HEK293 (cell line): ENCODE measurements around the gene PTCHD1.

Experiments
- CTCF ChIA-PET: fragments of 350-600 bp; formaldehyde crosslinking; extraction: SDS; loops from one replicate; lab custom pipeline; 2021; ENCODE audit warnings: antibody characterized with exemption; lab: Yijun Ruan, JAX
- POLR2A ChIA-PET: fragments of 300-600 bp; formaldehyde crosslinking; extraction: SDS; loops from one replicate; lab custom pipeline; 2020; ENCODE audit warnings: antibody characterized with exemption, inconsistent platforms; lab: Yijun Ruan, JAX
- H3K27ac ChIP-seq: fragments of 200-500 bp; sonication (Bioruptor generic); 2 replicates; pipeline ENCODE4 v1.5.1; 2014; ENCODE audit warnings: low read depth, low read length, control low read depth, inconsistent platforms; ENCODE audit errors: extremely low read depth
- H3K36me3 ChIP-seq, 2 experiments: fragments of 200-500 bp in 1 of 2; sonication (Bioruptor generic) in 1 of 2; 1 replicate in 1 of 2; 2 replicates in 1 of 2; pipeline ENCODE4 v1.5.1; 2014 to 2017; ENCODE audit warnings: inconsistent platforms in 2 of 2, low read length in 2 of 2; ENCODE audit not compliant: control insufficient read depth in 2 of 2, insufficient read depth in 1 of 2
- H3K4me1 ChIP-seq: fragments of 200-500 bp; sonication (Bioruptor generic); 2 replicates; pipeline ENCODE4 v1.5.1; 2014; ENCODE audit warnings: mild to moderate bottlenecking, low read length, inconsistent platforms; ENCODE audit not compliant: control insufficient read depth, insufficient read depth
- H3K4me3 ChIP-seq: 2 replicates; pipeline ENCODE4 v1.5.1; 2011; ENCODE audit warnings: low read depth, mild to moderate bottlenecking, control low read depth, low read length, moderate library complexity
- H3K9me3 ChIP-seq: fragments of 200-500 bp; sonication (Bioruptor generic); 2 replicates; pipeline ENCODE4 v1.5.1; 2014; ENCODE audit warnings: low read depth, low read length, inconsistent platforms; ENCODE audit not compliant: control insufficient read depth, insufficient read depth
- HOXC10 ChIP-seq: sonication (generic); formaldehyde crosslinking; IDR thresholded peaks from 2 replicates; pipeline ENCODE4 v1.8.1; 2023; ENCODE audit warnings: mild to moderate bottlenecking, missing genetic modification reagents
- KLF9 ChIP-seq: fragments of 450-650 bp; formaldehyde crosslinking; IDR thresholded peaks from 2 replicates; pipeline ENCODE4 v1.5.1; 2016; ENCODE audit warnings: missing biosample characterization, missing genetic modification characterization, low read depth
- SETDB1 ChIP-seq: IDR thresholded peaks from one replicate; pipeline ENCODE4 v1.6.1; 2017; ENCODE audit warnings: mild to moderate bottlenecking, low read length, moderate library complexity, mixed read lengths; ENCODE audit not compliant: insufficient read length
- TRIM28 ChIP-seq: IDR thresholded peaks from 2 replicates; pipeline ENCODE4 v1.6.1; 2011; ENCODE audit warnings: low read length, control low read depth, borderline replicate concordance
- ZNF10 ChIP-seq: fragments of 450-650 bp; formaldehyde crosslinking; IDR thresholded peaks from 2 replicates; pipeline ENCODE4 v1.5.1; 2017; ENCODE audit warnings: missing biosample characterization, missing genetic modification characterization
- ZNF114 ChIP-seq: fragments of 450-650 bp; formaldehyde crosslinking; IDR thresholded peaks from 2 replicates; pipeline ENCODE4 v1.5.0; 2017; ENCODE audit warnings: missing biosample characterization, missing genetic modification characterization
- ZNF121 ChIP-seq: fragments of 450-650 bp; formaldehyde crosslinking; IDR thresholded peaks from 2 replicates; pipeline ENCODE4 v1.5.1; 2016; ENCODE audit warnings: missing biosample characterization, missing genetic modification characterization
- ZNF146 ChIP-seq: fragments of 450-650 bp; formaldehyde crosslinking; IDR thresholded peaks from 2 replicates; pipeline ENCODE4 v1.5.1; 2016; ENCODE audit warnings: missing biosample characterization, missing genetic modification characterization
- ZNF2 ChIP-seq: fragments of 450-650 bp; formaldehyde crosslinking; IDR thresholded peaks from 2 replicates; pipeline ENCODE4 v1.5.1; 2016; ENCODE audit warnings: missing biosample characterization, missing genetic modification characterization
- ZNF292 ChIP-seq: fragments of 450-650 bp; formaldehyde crosslinking; IDR thresholded peaks from 2 replicates; pipeline ENCODE4 v1.5.1; 2016; ENCODE audit warnings: low read depth, missing biosample characterization, missing genetic modification characterization, borderline replicate concordance
- ZNF302 ChIP-seq: fragments of 450-650 bp; formaldehyde crosslinking; IDR thresholded peaks from 2 replicates; pipeline ENCODE4 v1.5.1; 2016; ENCODE audit warnings: missing biosample characterization, missing genetic modification characterization, low read depth
- ZNF747 ChIP-seq: fragments of 450-650 bp; formaldehyde crosslinking; IDR thresholded peaks from 2 replicates; pipeline ENCODE4 v1.5.1; 2016; ENCODE audit warnings: missing biosample characterization, missing genetic modification characterization
- ZNF76 ChIP-seq: fragments of 450-650 bp; formaldehyde crosslinking; IDR thresholded peaks from 2 replicates; pipeline ENCODE4; 2016; ENCODE audit warnings: low read depth, missing biosample characterization, missing genetic modification characterization, borderline replicate concordance
- TF ChIP-seq, protein P1 (sequence below): sonication (generic); formaldehyde crosslinking; IDR thresholded peaks from 2 replicates; pipeline ENCODE4 v1.8.1; 2022; ENCODE audit warnings: mild to moderate bottlenecking, moderate library complexity, missing genetic modification reagents
- TF ChIP-seq, protein P2 (sequence below): fragments of 450-650 bp; formaldehyde crosslinking; IDR thresholded peaks from 2 replicates; pipeline ENCODE4 v1.5.1; 2016; ENCODE audit warnings: missing biosample characterization, missing genetic modification characterization
- TF ChIP-seq, protein P3 (sequence below): fragments of 450-650 bp; formaldehyde crosslinking; IDR thresholded peaks from 2 replicates; pipeline ENCODE4 v1.5.1; 2016; ENCODE audit warnings: missing biosample characterization, missing genetic modification characterization
- TF ChIP-seq, protein P4 (sequence below): fragments of 450-650 bp; formaldehyde crosslinking; IDR thresholded peaks from 2 replicates; pipeline ENCODE4 v1.5.1; 2016; ENCODE audit warnings: missing biosample characterization, missing genetic modification characterization, borderline replicate concordance
- TF ChIP-seq, protein P5 (sequence below): fragments of 450-650 bp; formaldehyde crosslinking; IDR thresholded peaks from 2 replicates; pipeline ENCODE4 v1.5.1; 2016; ENCODE audit warnings: missing biosample characterization, missing genetic modification characterization

Gene PTCHD1

DNA sequence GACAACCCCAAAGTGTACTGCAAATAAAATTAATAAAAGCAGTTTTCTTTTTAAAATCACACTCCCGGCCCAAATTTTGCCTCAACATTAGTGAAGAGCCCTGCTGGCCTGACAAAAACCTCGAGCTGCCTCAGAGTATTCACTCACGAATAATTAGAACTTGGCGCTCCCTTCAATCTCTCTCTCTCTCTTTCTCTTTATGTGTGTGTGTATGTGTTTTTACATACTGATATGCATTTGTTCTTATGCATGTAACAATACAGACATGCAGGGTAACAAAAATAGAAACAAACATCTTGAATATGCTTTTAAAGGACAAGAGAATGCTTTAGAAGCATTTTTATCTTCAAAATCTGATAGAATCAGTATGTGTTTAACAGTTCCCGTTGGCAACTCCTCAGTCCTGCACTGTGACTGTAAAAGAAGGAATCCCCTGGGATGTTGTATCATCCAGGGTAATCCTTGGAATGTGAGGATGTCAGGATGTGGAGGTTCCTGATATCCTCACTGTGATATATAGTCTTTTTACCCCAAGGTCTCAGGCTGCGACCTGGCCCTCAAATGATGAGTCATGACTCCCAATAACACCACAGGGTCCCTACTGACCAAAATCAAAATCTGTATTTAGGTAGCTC is 53.0 kb downstream of the PTCHD1 start:
- peaks cover 8% of the 10 kb centered on the region for H3K4me1 ChIP-seq
- ChIA-PET CTCF (no interaction called here), POLR2A (no interaction called here)
- H3K4me3 ChIP-seq, result no peak overlapping the region
- TF ChIP-seq, protein P1, sequence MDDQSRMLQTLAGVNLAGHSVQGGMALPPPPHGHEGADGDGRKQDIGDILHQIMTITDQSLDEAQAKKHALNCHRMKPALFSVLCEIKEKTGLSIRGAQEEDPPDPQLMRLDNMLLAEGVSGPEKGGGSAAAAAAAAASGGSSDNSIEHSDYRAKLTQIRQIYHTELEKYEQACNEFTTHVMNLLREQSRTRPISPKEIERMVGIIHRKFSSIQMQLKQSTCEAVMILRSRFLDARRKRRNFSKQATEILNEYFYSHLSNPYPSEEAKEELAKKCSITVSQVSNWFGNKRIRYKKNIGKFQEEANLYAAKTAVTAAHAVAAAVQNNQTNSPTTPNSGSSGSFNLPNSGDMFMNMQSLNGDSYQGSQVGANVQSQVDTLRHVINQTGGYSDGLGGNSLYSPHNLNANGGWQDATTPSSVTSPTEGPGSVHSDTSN (CRISPR knock-in tag), result no peak
- TF ChIP-seq, protein P2, sequence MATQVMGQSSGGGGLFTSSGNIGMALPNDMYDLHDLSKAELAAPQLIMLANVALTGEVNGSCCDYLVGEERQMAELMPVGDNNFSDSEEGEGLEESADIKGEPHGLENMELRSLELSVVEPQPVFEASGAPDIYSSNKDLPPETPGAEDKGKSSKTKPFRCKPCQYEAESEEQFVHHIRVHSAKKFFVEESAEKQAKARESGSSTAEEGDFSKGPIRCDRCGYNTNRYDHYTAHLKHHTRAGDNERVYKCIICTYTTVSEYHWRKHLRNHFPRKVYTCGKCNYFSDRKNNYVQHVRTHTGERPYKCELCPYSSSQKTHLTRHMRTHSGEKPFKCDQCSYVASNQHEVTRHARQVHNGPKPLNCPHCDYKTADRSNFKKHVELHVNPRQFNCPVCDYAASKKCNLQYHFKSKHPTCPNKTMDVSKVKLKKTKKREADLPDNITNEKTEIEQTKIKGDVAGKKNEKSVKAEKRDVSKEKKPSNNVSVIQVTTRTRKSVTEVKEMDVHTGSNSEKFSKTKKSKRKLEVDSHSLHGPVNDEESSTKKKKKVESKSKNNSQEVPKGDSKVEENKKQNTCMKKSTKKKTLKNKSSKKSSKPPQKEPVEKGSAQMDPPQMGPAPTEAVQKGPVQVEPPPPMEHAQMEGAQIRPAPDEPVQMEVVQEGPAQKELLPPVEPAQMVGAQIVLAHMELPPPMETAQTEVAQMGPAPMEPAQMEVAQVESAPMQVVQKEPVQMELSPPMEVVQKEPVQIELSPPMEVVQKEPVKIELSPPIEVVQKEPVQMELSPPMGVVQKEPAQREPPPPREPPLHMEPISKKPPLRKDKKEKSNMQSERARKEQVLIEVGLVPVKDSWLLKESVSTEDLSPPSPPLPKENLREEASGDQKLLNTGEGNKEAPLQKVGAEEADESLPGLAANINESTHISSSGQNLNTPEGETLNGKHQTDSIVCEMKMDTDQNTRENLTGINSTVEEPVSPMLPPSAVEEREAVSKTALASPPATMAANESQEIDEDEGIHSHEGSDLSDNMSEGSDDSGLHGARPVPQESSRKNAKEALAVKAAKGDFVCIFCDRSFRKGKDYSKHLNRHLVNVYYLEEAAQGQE, result no peak
- TF ChIP-seq ZNF302 (tag by site-specific recombination) (no peak), SETDB1 (no peak), KLF9 (no peak), ZNF114 (no peak), ZNF2 (no peak), TRIM28 (no peak), ZNF121 (tag by site-specific recombination) (no peak), ZNF76 (tag by site-specific recombination) (no peak), ZNF747 (tag by site-specific recombination) (no peak), HOXC10 (CRISPR knock-in tag) (no peak), ZNF146 (tag by site-specific recombination) (no peak), ZNF10 (tag by site-specific recombination) (no peak), ZNF292 (tag by site-specific recombination) (no peak)
- TF ChIP-seq, protein P3, sequence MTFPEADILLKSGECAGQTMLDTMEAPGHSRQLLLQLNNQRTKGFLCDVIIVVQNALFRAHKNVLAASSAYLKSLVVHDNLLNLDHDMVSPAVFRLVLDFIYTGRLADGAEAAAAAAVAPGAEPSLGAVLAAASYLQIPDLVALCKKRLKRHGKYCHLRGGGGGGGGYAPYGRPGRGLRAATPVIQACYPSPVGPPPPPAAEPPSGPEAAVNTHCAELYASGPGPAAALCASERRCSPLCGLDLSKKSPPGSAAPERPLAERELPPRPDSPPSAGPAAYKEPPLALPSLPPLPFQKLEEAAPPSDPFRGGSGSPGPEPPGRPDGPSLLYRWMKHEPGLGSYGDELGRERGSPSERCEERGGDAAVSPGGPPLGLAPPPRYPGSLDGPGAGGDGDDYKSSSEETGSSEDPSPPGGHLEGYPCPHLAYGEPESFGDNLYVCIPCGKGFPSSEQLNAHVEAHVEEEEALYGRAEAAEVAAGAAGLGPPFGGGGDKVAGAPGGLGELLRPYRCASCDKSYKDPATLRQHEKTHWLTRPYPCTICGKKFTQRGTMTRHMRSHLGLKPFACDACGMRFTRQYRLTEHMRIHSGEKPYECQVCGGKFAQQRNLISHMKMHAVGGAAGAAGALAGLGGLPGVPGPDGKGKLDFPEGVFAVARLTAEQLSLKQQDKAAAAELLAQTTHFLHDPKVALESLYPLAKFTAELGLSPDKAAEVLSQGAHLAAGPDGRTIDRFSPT (tag by site-specific recombination), result no peak
- TF ChIP-seq, protein P4, sequence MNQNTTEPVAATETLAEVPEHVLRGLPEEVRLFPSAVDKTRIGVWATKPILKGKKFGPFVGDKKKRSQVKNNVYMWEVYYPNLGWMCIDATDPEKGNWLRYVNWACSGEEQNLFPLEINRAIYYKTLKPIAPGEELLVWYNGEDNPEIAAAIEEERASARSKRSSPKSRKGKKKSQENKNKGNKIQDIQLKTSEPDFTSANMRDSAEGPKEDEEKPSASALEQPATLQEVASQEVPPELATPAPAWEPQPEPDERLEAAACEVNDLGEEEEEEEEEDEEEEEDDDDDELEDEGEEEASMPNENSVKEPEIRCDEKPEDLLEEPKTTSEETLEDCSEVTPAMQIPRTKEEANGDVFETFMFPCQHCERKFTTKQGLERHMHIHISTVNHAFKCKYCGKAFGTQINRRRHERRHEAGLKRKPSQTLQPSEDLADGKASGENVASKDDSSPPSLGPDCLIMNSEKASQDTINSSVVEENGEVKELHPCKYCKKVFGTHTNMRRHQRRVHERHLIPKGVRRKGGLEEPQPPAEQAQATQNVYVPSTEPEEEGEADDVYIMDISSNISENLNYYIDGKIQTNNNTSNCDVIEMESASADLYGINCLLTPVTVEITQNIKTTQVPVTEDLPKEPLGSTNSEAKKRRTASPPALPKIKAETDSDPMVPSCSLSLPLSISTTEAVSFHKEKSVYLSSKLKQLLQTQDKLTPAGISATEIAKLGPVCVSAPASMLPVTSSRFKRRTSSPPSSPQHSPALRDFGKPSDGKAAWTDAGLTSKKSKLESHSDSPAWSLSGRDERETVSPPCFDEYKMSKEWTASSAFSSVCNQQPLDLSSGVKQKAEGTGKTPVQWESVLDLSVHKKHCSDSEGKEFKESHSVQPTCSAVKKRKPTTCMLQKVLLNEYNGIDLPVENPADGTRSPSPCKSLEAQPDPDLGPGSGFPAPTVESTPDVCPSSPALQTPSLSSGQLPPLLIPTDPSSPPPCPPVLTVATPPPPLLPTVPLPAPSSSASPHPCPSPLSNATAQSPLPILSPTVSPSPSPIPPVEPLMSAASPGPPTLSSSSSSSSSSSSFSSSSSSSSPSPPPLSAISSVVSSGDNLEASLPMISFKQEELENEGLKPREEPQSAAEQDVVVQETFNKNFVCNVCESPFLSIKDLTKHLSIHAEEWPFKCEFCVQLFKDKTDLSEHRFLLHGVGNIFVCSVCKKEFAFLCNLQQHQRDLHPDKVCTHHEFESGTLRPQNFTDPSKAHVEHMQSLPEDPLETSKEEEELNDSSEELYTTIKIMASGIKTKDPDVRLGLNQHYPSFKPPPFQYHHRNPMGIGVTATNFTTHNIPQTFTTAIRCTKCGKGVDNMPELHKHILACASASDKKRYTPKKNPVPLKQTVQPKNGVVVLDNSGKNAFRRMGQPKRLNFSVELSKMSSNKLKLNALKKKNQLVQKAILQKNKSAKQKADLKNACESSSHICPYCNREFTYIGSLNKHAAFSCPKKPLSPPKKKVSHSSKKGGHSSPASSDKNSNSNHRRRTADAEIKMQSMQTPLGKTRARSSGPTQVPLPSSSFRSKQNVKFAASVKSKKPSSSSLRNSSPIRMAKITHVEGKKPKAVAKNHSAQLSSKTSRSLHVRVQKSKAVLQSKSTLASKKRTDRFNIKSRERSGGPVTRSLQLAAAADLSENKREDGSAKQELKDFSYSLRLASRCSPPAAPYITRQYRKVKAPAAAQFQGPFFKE (tag by site-specific recombination), result no peak
- TF ChIP-seq, protein P5, sequence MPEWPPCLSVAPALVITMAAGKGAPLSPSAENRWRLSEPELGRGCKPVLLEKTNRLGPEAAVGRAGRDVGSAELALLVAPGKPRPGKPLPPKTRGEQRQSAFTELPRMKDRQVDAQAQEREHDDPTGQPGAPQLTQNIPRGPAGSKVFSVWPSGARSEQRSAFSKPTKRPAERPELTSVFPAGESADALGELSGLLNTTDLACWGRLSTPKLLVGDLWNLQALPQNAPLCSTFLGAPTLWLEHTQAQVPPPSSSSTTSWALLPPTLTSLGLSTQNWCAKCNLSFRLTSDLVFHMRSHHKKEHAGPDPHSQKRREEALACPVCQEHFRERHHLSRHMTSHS (tag by site-specific recombination), result no peak
- no peaks in the 10 kb centered on the region for H3K36me3 ChIP-seq
- H3K27ac ChIP-seq, result no peak overlapping the region
- no peaks in the 10 kb centered on the region for H3K9me3 ChIP-seq
